PC-9 (cell line): ENCODE data around the gene TMEM151B. TPM values are rescaled to one million over a fixed set of nuclear protein-coding genes. Genes with fewer than 3 reads are reported as not detected.

Experiments
- BruUV-seq: library from RNA; stranded (reverse); fragments of 400-500 nt; replicated peaks from 2 replicates; lab custom pipeline; 2021; lab: Mats Ljungman, UMichigan
- CTCF ChIA-PET: fragments of 300-600 bp; sonication (Branson Sonifier 250); formaldehyde crosslinking; loops from one replicate; lab custom pipeline; 2022; ENCODE audit warnings: antibody characterized with exemption; lab: Charles Lee
- POLR2A ChIA-PET: fragments of 300-600 bp; sonication (Branson Sonifier 250); formaldehyde crosslinking; loops from one replicate; lab custom pipeline; 2022; ENCODE audit warnings: antibody characterized with exemption; ENCODE audit not compliant: unreplicated experiment; lab: Charles Lee
- DNase-seq, 2 experiments: peaks; one replicate each; pipeline versions ENCODE4 v3.0.0 to v3.0.0-alpha.2; 2015 to 2022; ENCODE audit warnings: mixed read lengths in 1 of 2
- H2AFZ ChIP-seq: fragments of 200-600 bp; sonication (generic); 2 replicates; pipeline ENCODE4 v1.8.1; 2017; ENCODE audit warnings: antibody characterized with exemption
- H3F3A ChIP-seq: fragments of 200-600 bp; sonication (generic); 2 replicates; pipeline ENCODE4 v1.8.1; 2017; ENCODE audit warnings: antibody characterized with exemption, mild to moderate bottlenecking, low read depth; ENCODE audit not compliant: insufficient read depth
- H3K27ac ChIP-seq: fragments of 200-600 bp; sonication (generic); 2 replicates; pipeline ENCODE4 v1.6.1; 2016; ENCODE audit warnings: mixed run types
- H3K27me3 ChIP-seq: fragments of 200-600 bp; sonication (generic); 2 replicates; pipeline ENCODE4 v1.6.1; 2016; ENCODE audit warnings: low read depth, mixed run types; ENCODE audit not compliant: insufficient read depth
- H3K36me3 ChIP-seq: fragments of 200-600 bp; sonication (generic); 2 replicates; pipeline ENCODE4 v1.6.1; 2016; ENCODE audit warnings: low read depth, mixed run types
- H3K4me1 ChIP-seq: fragments of 200-600 bp; sonication (generic); replicated peaks from 2 replicates; pipeline ENCODE4 v1.6.1; 2016; ENCODE audit warnings: mixed run types; ENCODE audit not compliant: insufficient read depth
- H3K4me2 ChIP-seq: fragments of 200-600 bp; sonication (generic); 2 replicates; pipeline ENCODE4 v1.6.1; 2017; ENCODE audit warnings: mixed run types
- H3K4me3 ChIP-seq: fragments of 200-600 bp; sonication (generic); 2 replicates; pipeline ENCODE4 v1.6.1; 2016; ENCODE audit warnings: mixed run types
- H3K79me2 ChIP-seq: fragments of 200-600 bp; sonication (generic); 2 replicates; pipeline ENCODE4 v1.6.1; 2017; ENCODE audit warnings: low read depth, mixed run types
- H3K9me2 ChIP-seq: fragments of 200-600 bp; sonication (generic); 2 replicates; pipeline ENCODE4 v1.8.1; 2017; ENCODE audit warnings: mild to moderate bottlenecking; ENCODE audit not compliant: insufficient read depth
- H3K9me3 ChIP-seq: fragments of 200-600 bp; sonication (generic); 2 replicates; pipeline ENCODE4 v1.8.1; 2016; ENCODE audit warnings: low read depth; ENCODE audit not compliant: insufficient read depth
- H4K20me1 ChIP-seq: fragments of 200-600 bp; sonication (generic); 2 replicates; pipeline ENCODE4 v1.8.1; 2017; ENCODE audit not compliant: insufficient read depth
- CTCF ChIP-seq: fragments of 200-600 bp; sonication (generic); conservative IDR thresholded peaks from 2 replicates; pipeline ENCODE4 v1.6.1; 2017; ENCODE audit warnings: mixed run types, antibody characterized with exemption, mild to moderate bottlenecking, moderate library complexity
- EZH2 ChIP-seq: fragments of 200-600 bp; sonication (generic); IDR thresholded peaks from 2 replicates; pipeline ENCODE4 v1.8.0; 2017; ENCODE audit warnings: antibody characterized with exemption, low read depth
- intact Hi-C: fragments of 100-400 bp; cut with micrococcal nuclease; formaldehyde crosslinking; loops from one replicate; pipeline ENCODE4 v1.10.0; 2022; ENCODE audit not compliant: unreplicated experiment
- total RNA-seq: library from RNA; stranded (reverse); gene quantifications from 2 replicates; pipeline ENCODE4 v1.2.3, GENCODE V29; 2021

The TMEM151B gene
- total RNA-seq, 1 experiment from 2014 or later: not detected

- TF ChIP-seq CTCF: no peak
- TF ChIP-seq EZH2: no peak
- no peak for DNase-seq
- H3K36me3 ChIP-seq: no peaks in the 10 kb centered on the region
- no peaks in the 10 kb centered on the region for H3K9me3 ChIP-seq
- POLR2A ChIA-PET: no interaction called here
- CTCF ChIA-PET: interaction anchor here (0.7 kb wide), 1 partner anchor 40 kb away, joined by 4 read pairs; the partner anchor contains the start of gene AARS2
- H4K20me1 ChIP-seq: no peaks in the 10 kb centered on the region
- BruUV-seq: no TSS peak
- H2AFZ ChIP-seq: no peak overlapping the region
- peaks cover 14% of the 10 kb centered on the region for H3K27me3 ChIP-seq
- H3K4me1 ChIP-seq: no peaks in the 10 kb centered on the region
- no peak overlapping the region for H3K27ac ChIP-seq
- H3K9me2 ChIP-seq: no peaks in the 10 kb centered on the region; the same call in 1 of the 2 replicates
- H3K4me2 ChIP-seq: no peak overlapping the region
- H3K79me2 ChIP-seq: no peaks in the 10 kb centered on the region
- intact Hi-C loops: no loop called here
- no peak overlapping the region for H3K4me3 ChIP-seq
- H3F3A ChIP-seq: no peaks in the 10 kb centered on the region
Observed at GRCh38 chr6:44353336-44353735, 83.1 kb downstream of the TMEM151B start.

GRCh38 chr6:44355640-44356039 is 85.4 kb downstream of the TMEM151B start:
- Histone ChIP-seq H3K4me3 (no peak overlapping the region), H3K9me2 (no peaks in the 10 kb centered on the region; the same call in 1 of the 2 replicates), H4K20me1 (no peaks in the 10 kb centered on the region), H3K27me3 (peaks cover 19% of the 10 kb centered on the region), H3F3A (no peaks in the 10 kb centered on the region), H3K4me2 (no peak overlapping the region), H3K79me2 (no peaks in the 10 kb centered on the region), H3K27ac (no peak overlapping the region), H3K4me1 (no peaks in the 10 kb centered on the region), H3K36me3 (no peaks in the 10 kb centered on the region), H3K9me3 (no peaks in the 10 kb centered on the region), H2AFZ (no peak overlapping the region)
- ChIA-PET CTCF (no interaction called here), POLR2A (no interaction called here)
- TF ChIP-seq CTCF: no peak
- TF ChIP-seq EZH2: no peak
- DNase-seq: no peak
- intact Hi-C loops: no loop called here
- no TSS peak for BruUV-seq

- intact Hi-C loops: no loop called here
- POLR2A ChIA-PET: no interaction called here
- CTCF ChIA-PET: no interaction called here
Observed at GRCh38 chr6:44356487-44356886, 86.2 kb downstream of the TMEM151B start.

More at GRCh38 chr6:44356487-44356886, 86.2 kb downstream of the TMEM151B start:
- Histone ChIP-seq H3K27me3 (peaks cover 19% of the 10 kb centered on the region), H3K4me2 (no peak overlapping the region), H3K27ac (no peak overlapping the region), H2AFZ (no peak overlapping the region), H3K36me3 (no peaks in the 10 kb centered on the region), H3K4me3 (no peak overlapping the region), H3F3A (no peaks in the 10 kb centered on the region), H4K20me1 (no peaks in the 10 kb centered on the region), H3K9me3 (no peaks in the 10 kb centered on the region), H3K9me2 (no peaks in the 10 kb centered on the region; the same call in 1 of the 2 replicates), H3K4me1 (no peaks in the 10 kb centered on the region), H3K79me2 (no peaks in the 10 kb centered on the region)
- TF ChIP-seq CTCF (no peak), EZH2 (no peak)
- no peak for DNase-seq
- BruUV-seq: no TSS peak

Other genes with a start within 250 kb of the TMEM151B start
- 96.3 and 97.9 TPM in 2 replicates for gene MRPL14, start 143.0 kb upstream of the TMEM151B start, total RNA-seq
- 36.1 and 38.5 TPM in 2 replicates for gene TMEM63B, start 142.9 kb upstream of the TMEM151B start, total RNA-seq
- not detected in 2 replicates for gene CAPN11, start 111.6 kb upstream of the TMEM151B start, total RNA-seq
- not detected in 2 replicates for gene MYMX, start 53.5 kb upstream of the TMEM151B start, total RNA-seq
- gene SLC29A1, start 46.9 kb upstream of the TMEM151B start, total RNA-seq: 45.3 and 46.9 TPM in 2 replicates
- 895 and 1,136 TPM in 2 replicates for gene HSP90AB1, start 23.3 kb upstream of the TMEM151B start, total RNA-seq
- gene SLC35B2, start 12.9 kb upstream of the TMEM151B start, total RNA-seq: 57.6 and 59.7 TPM in 2 replicates
- gene NFKBIE, start 4.9 kb upstream of the TMEM151B start, total RNA-seq: 7.6 and 10.2 TPM in 2 replicates
- 11.6 and 12.5 TPM in 2 replicates for gene AARS2, start 42.9 kb downstream of the TMEM151B start, total RNA-seq
- not detected in 2 replicates for gene SPATS1, start 72.2 kb downstream of the TMEM151B start, total RNA-seq
- gene CDC5L, start 117.3 kb downstream of the TMEM151B start, total RNA-seq: 17.8 and 24.0 TPM in 2 replicates